ENCODE data around the gene SHH.
A peak's percentile ranks its signal among the peaks of the same experiment; 100 is the strongest.

The SHH gene

GRCh38 chr7:155803418-155804376 lies 8.6 kb downstream of the SHH start:
- peak; percentile 45 for DNase-seq (ENCODE audit: low read depth)
- Histone ChIP-seq H3K27me3 (replicated peaks; ENCODE audit: control insufficient read depth, insufficient read depth, low read length) (peaks cover 46% of the 10 kb centered on the region), H3K4me3 (ENCODE audit: low read length) (peak overlapping the region; percentile 61), H3K9ac (ENCODE audit: low read length) (no peak overlapping the region), H3K36me3 (ENCODE audit: control insufficient read depth, insufficient read depth, low read length, severe bottlenecking) (no peaks in the 10 kb centered on the region), H3K4me1 (ENCODE audit: control insufficient read depth, insufficient read depth, low read length) (peaks cover 16% of the 10 kb centered on the region), H3K9me3 (ENCODE audit: control insufficient read depth, low read length) (no peaks in the 10 kb centered on the region)

- peaks cover 48% of the 10 kb centered on the region for H3K27me3 ChIP-seq (replicated peaks; ENCODE audit: control insufficient read depth, insufficient read depth, low read length)
- H3K9me3 ChIP-seq (ENCODE audit: control insufficient read depth, low read length), result no peaks in the 10 kb centered on the region
- H3K4me1 ChIP-seq (ENCODE audit: control insufficient read depth, insufficient read depth, low read length), result peaks cover 16% of the 10 kb centered on the region
- H3K9ac ChIP-seq (ENCODE audit: low read length), result no peak overlapping the region
- no peak overlapping the region for H3K4me3 ChIP-seq (ENCODE audit: low read length)
- H3K36me3 ChIP-seq (ENCODE audit: control insufficient read depth, insufficient read depth, low read length, severe bottlenecking), result no peaks in the 10 kb centered on the region
- DNase-seq (ENCODE audit: low read depth), result no peak
Measured at GRCh38 chr7:155802906-155803417, 9.3 kb downstream of the SHH start.

DNA sequence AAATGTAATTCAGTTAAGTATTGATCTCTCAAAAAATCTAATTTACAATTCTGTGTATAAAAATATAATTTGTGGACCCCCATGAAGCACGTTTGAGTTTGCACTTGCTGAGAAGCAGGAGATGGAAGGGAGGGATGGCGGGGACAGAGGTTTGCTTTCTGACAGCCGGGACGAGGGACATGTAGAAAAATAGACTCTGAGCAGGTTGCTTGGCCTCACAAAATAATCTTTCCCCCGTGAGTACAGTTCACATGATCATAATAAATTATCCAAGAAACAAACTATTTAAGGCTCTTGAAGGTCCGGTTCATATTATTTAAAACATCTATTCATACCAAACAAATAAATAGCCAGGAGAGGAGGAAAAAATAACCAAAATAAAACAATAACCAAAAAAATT lies 10.0 kb downstream of the SHH start:
- DNase-seq (ENCODE audit: low read depth), result no peak
- Histone ChIP-seq H3K9me3 (ENCODE audit: control insufficient read depth, low read length) (no peaks in the 10 kb centered on the region), H3K27me3 (replicated peaks; ENCODE audit: control insufficient read depth, insufficient read depth, low read length) (peaks cover 43% of the 10 kb centered on the region), H3K9ac (ENCODE audit: low read length) (no peak overlapping the region), H3K4me3 (ENCODE audit: low read length) (no peak overlapping the region), H3K4me1 (ENCODE audit: control insufficient read depth, insufficient read depth, low read length) (peaks cover 13% of the 10 kb centered on the region), H3K36me3 (ENCODE audit: control insufficient read depth, insufficient read depth, low read length, severe bottlenecking) (no peaks in the 10 kb centered on the region)

DNA sequence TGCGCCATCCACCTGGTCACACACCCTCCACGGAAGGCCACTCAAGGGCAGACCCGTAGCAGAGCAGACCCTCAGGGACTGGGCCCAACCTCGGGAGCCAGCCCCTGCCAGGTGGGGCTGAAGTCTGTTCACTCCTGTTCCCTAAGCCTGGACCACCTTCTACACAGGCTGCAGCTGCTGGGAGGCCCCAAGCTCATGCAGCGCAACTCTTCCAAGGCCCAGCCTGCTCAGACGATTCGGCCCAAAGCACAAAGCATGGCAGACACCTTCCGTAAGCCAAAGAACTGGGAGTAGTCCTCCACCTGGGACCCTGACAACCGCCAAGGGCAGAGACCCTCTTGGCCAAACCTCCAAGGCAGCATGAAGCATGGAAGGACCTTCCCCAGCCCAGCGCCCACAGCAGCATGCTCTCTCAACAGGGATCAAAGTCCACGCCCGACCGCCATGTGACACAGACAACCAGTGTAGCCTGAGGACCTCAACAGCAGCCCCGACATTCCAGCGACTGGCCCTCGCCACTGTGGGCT lies 11.5 kb downstream of the SHH start:
- Histone ChIP-seq H3K36me3 (ENCODE audit: control insufficient read depth, insufficient read depth, low read length, severe bottlenecking) (no peaks in the 10 kb centered on the region), H3K4me3 (ENCODE audit: low read length) (no peak overlapping the region), H3K9me3 (ENCODE audit: control insufficient read depth, low read length) (no peaks in the 10 kb centered on the region), H3K9ac (ENCODE audit: low read length) (no peak overlapping the region), H3K27me3 (replicated peaks; ENCODE audit: control insufficient read depth, insufficient read depth, low read length) (peaks cover 50% of the 10 kb centered on the region), H3K4me1 (ENCODE audit: control insufficient read depth, insufficient read depth, low read length) (peaks cover 10% of the 10 kb centered on the region)
- no peak for DNase-seq (ENCODE audit: low read depth)

- Histone ChIP-seq H3K36me3 (ENCODE audit: control insufficient read depth, insufficient read depth, low read length, severe bottlenecking) (no peaks in the 10 kb centered on the region), H3K9me3 (ENCODE audit: control insufficient read depth, low read length) (no peaks in the 10 kb centered on the region), H3K4me1 (ENCODE audit: control insufficient read depth, insufficient read depth, low read length) (peaks cover 6% of the 10 kb centered on the region), H3K4me3 (ENCODE audit: low read length) (no peak overlapping the region), H3K27me3 (replicated peaks; ENCODE audit: control insufficient read depth, insufficient read depth, low read length) (peaks cover 53% of the 10 kb centered on the region), H3K9ac (ENCODE audit: low read length) (no peak overlapping the region)
- DNase-seq (ENCODE audit: low read depth), result no peak
Measured at GRCh38 chr7:155800301-155800700, 12.0 kb downstream of the SHH start.

DNA sequence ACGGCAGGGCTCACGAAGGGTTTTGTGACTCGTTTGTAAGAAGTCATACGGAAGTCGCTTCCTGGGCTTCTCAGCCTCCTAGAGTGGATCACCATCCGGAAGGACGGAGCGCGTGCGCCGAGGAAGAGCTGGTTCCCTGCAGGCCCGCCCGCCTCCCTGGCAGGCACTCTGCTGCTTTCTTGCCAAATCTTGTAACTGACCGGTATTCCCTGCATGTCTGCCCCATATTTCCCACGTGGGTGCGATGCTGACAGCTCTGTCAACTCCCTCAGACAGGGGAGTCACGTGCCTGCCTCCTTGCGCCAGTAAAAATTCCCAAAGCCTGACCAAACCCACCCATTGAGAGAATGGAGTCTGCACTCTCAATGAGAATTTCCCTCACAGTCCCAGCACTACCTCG lies 12.7 kb downstream of the SHH start:
- no peak for DNase-seq (ENCODE audit: low read depth)
- H3K9me3 ChIP-seq (ENCODE audit: control insufficient read depth, low read length), result no peaks in the 10 kb centered on the region

DNA sequence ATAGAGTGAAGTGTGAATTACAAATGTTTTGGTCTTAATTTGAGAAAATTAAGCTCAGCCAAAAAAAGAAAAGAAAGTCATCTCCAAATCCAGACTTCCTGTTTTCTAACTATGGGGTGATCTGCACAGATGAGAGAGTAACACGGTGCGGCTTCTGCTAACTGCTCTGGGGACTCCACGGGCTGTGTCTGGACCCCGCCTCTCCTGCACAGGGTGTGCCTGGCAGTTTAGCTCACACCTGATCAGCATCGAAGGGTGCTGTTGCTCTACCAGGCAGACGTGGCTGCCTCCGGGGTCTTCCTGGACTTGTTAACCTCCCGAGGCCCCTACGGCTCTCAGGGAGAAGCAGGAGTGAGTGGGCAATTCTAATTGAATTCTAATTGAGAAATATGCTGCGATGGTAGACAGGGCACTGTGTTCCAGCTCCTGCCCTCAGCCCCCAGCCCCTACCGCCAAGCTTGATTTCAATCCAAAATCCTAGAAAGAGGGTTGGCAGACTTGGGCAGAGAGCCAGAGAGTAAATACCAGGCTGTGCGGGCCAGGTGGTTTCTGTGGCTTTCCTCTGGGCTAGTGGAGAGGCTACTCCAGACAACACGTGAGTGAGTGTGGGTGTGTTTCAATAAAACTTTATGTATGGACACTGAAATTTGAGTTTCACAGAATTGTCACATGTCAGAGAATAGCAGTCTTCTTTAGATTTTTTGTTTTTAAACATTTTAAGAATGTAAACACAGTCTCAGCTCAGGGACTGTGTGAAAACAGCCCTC lies 13.4 kb downstream of the SHH start:
- H3K36me3 ChIP-seq (ENCODE audit: control insufficient read depth, insufficient read depth, low read length, severe bottlenecking), result no peaks in the 10 kb centered on the region
- peaks cover 57% of the 10 kb centered on the region for H3K27me3 ChIP-seq (replicated peaks; ENCODE audit: control insufficient read depth, insufficient read depth, low read length)
- peaks cover 5% of the 10 kb centered on the region for H3K4me1 ChIP-seq (ENCODE audit: control insufficient read depth, insufficient read depth, low read length)
- no peak for DNase-seq (ENCODE audit: low read depth)
- H3K9ac ChIP-seq (ENCODE audit: low read length), result no peak overlapping the region
- no peak overlapping the region for H3K4me3 ChIP-seq (ENCODE audit: low read length)
- H3K9me3 ChIP-seq (ENCODE audit: control insufficient read depth, low read length), result no peaks in the 10 kb centered on the region

More for the DNA sequence above, 12.7 kb downstream of the SHH start:
- peaks cover 55% of the 10 kb centered on the region for H3K27me3 ChIP-seq (replicated peaks; ENCODE audit: control insufficient read depth, insufficient read depth, low read length)
- H3K9ac ChIP-seq (ENCODE audit: low read length), result no peak overlapping the region
- peaks cover 5% of the 10 kb centered on the region for H3K4me1 ChIP-seq (ENCODE audit: control insufficient read depth, insufficient read depth, low read length)
- H3K4me3 ChIP-seq (ENCODE audit: low read length), result no peak overlapping the region
- no peaks in the 10 kb centered on the region for H3K36me3 ChIP-seq (ENCODE audit: control insufficient read depth, insufficient read depth, low read length, severe bottlenecking)

DNA sequence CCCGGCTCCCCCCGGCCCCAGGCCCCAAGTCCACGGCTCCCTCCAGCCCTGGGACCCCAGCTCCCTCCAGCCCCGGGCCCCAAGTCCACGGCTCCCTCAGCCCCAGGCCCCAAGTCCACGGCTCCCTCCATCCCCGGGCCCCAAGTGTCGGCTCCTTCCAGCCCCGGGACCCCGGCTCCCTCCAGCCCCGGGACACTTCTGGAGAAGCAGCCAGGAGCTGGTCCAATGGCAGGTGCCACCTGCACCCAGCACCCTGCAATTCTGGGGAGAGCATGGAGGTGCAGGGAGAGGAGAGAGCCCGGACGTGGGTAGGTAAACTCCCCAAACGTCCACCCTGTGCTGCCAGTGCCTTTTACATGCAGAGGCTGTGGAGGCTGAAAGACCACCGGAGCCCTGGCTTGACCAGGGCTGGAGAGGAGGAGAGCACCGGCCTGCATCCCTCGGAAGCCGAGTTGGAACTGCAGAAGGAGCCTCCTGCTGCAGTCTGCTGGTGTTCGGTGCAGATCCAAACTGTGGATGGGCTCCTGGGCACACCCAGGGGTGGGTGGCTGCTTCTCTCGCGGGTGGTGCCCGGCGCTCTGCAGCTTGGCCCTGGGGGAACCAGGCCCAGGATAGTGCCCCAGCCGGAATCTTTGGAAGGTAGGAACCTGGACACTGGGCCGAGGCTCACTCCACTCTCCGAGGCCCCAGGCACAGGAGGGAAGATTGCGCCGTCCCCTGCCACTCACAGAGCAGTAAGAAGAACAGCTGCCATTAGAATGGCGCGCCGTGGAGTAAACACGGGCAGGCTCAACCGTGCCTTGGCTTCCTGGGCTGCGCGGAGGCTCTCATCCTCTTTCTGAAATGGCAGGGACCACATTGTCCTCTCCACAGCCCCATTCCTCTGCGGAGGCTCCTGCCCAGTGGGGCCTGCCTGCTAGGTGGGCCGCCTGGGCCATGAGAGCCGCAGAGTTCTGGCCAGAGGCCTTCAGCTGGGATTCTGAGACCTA lies 14.7 kb downstream of the SHH start:
- Histone ChIP-seq H3K9me3 (ENCODE audit: control insufficient read depth, low read length) (no peaks in the 10 kb centered on the region), H3K36me3 (ENCODE audit: control insufficient read depth, insufficient read depth, low read length, severe bottlenecking) (no peaks in the 10 kb centered on the region), H3K4me3 (ENCODE audit: low read length) (no peak overlapping the region), H3K9ac (ENCODE audit: low read length) (no peak overlapping the region), H3K27me3 (replicated peaks; ENCODE audit: control insufficient read depth, insufficient read depth, low read length) (peaks cover 63% of the 10 kb centered on the region), H3K4me1 (ENCODE audit: control insufficient read depth, insufficient read depth, low read length) (peaks cover 5% of the 10 kb centered on the region)
- DNase-seq (ENCODE audit: low read depth), result no peak

- peak; percentile 68 for DNase-seq (ENCODE audit: low read depth)
- Histone ChIP-seq H3K27me3 (replicated peaks; ENCODE audit: control insufficient read depth, insufficient read depth, low read length) (peaks cover 56% of the 10 kb centered on the region), H3K36me3 (ENCODE audit: control insufficient read depth, insufficient read depth, low read length, severe bottlenecking) (no peaks in the 10 kb centered on the region), H3K9ac (ENCODE audit: low read length) (no peak overlapping the region), H3K4me1 (ENCODE audit: control insufficient read depth, insufficient read depth, low read length) (peaks cover 5% of the 10 kb centered on the region), H3K4me3 (ENCODE audit: low read length) (no peak overlapping the region), H3K9me3 (ENCODE audit: control insufficient read depth, low read length) (no peaks in the 10 kb centered on the region)
Measured at GRCh38 chr7:155796381-155797261, 15.6 kb downstream of the SHH start.

DNA sequence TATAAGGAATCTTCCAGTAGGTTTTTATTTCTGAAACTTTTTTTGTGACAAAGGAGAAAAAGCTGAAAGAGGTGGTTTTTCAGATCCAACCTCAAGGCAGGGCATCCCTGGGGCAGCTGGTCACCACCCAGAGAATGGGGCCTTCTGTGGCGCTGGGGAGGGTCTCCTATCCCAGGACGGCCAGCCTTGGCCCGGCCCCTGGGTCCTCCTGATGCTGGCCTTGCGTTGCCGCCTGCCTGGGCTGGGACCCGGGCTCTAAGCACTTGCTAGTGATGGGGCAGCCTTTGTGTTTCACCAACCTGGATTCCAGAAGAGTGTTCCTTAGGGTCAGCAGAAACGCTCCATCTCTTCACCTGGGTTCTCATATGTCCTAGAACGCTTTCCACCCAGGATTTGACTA lies 16.3 kb downstream of the SHH start:
- Histone ChIP-seq H3K27me3 (replicated peaks; ENCODE audit: control insufficient read depth, insufficient read depth, low read length) (peaks cover 49% of the 10 kb centered on the region), H3K4me3 (ENCODE audit: low read length) (no peak overlapping the region), H3K9me3 (ENCODE audit: control insufficient read depth, low read length) (no peaks in the 10 kb centered on the region), H3K36me3 (ENCODE audit: control insufficient read depth, insufficient read depth, low read length, severe bottlenecking) (no peaks in the 10 kb centered on the region), H3K4me1 (ENCODE audit: control insufficient read depth, insufficient read depth, low read length) (peaks cover 5% of the 10 kb centered on the region), H3K9ac (ENCODE audit: low read length) (no peak overlapping the region)
- no peak for DNase-seq (ENCODE audit: low read depth)

Measured in adipocyte (in vitro differentiated cells).